ENCODE data around the gene C1orf167.

Gene C1orf167

GRCh38 chr1:11761988-11762406, at the start of gene C1orf167:
Gene C1orf167 (plus strand): TSS chr1:11762193. CDS start chr1:11764401, 2,208 bp downstream.
- no peak for DNase-seq (ENCODE audit: extremely low read depth in 1 of 2, low read depth in 1 of 2)

GRCh38 chr1:11712285-11712684, 49.7 kb upstream of the C1orf167 start:
- no peak for DNase-seq (ENCODE audit: extremely low read depth in 1 of 2, low read depth in 1 of 2)

GRCh38 chr1:11713095-11713494, 48.9 kb upstream of the C1orf167 start:
- no peak for DNase-seq (ENCODE audit: extremely low read depth in 1 of 2, low read depth in 1 of 2)

- no peak for DNase-seq (ENCODE audit: extremely low read depth in 1 of 2, low read depth in 1 of 2)
These were observed 47.0 kb upstream of the C1orf167 start for GRCh38 chr1:11714831-11715575.

GRCh38 chr1:11719313-11720032, 42.5 kb upstream of the C1orf167 start:
- peak; percentile 65 to 74 for DNase-seq (ENCODE audit: extremely low read depth in 1 of 2, low read depth in 1 of 2)

- DNase-seq (ENCODE audit: extremely low read depth in 1 of 2, low read depth in 1 of 2) = no peak
These were observed 42.0 kb upstream of the C1orf167 start for GRCh38 chr1:11720033-11720376.

- DNase-seq (ENCODE audit: extremely low read depth in 1 of 2, low read depth in 1 of 2) = no peak
These were observed 41.5 kb upstream of the C1orf167 start for GRCh38 chr1:11720525-11720924.

GRCh38 chr1:11721311-11721710, 40.7 kb upstream of the C1orf167 start:
- no peak for DNase-seq (ENCODE audit: extremely low read depth in 1 of 2, low read depth in 1 of 2)

GRCh38 chr1:11722538-11722937, 39.5 kb upstream of the C1orf167 start:
- DNase-seq (ENCODE audit: extremely low read depth in 1 of 2, low read depth in 1 of 2) = no peak

- DNase-seq (ENCODE audit: extremely low read depth in 1 of 2, low read depth in 1 of 2) = no peak
These were observed 36.4 kb upstream of the C1orf167 start for GRCh38 chr1:11725616-11726015.

- DNase-seq (ENCODE audit: extremely low read depth in 1 of 2, low read depth in 1 of 2) = no peak
These were observed 34.9 kb upstream of the C1orf167 start for GRCh38 chr1:11727119-11727518.

GRCh38 chr1:11728126-11728806, 33.7 kb upstream of the C1orf167 start:
- DNase-seq (ENCODE audit: extremely low read depth in 1 of 2, low read depth in 1 of 2) = no peak

GRCh38 chr1:11729155-11729497, 32.9 kb upstream of the C1orf167 start:
- DNase-seq (ENCODE audit: extremely low read depth in 1 of 2, low read depth in 1 of 2) = no peak

- DNase-seq (ENCODE audit: extremely low read depth in 1 of 2, low read depth in 1 of 2) = no peak
These were observed 32.2 kb upstream of the C1orf167 start for GRCh38 chr1:11729498-11730428.

GRCh38 chr1:11730429-11730891, 31.5 kb upstream of the C1orf167 start:
- DNase-seq (ENCODE audit: extremely low read depth in 1 of 2, low read depth in 1 of 2) = no peak

- no peak for DNase-seq (ENCODE audit: extremely low read depth in 1 of 2, low read depth in 1 of 2)
These were observed 30.2 kb upstream of the C1orf167 start for GRCh38 chr1:11731691-11732283.

- DNase-seq (ENCODE audit: extremely low read depth in 1 of 2, low read depth in 1 of 2) = no peak
These were observed 28.7 kb upstream of the C1orf167 start for GRCh38 chr1:11733306-11733705.

GRCh38 chr1:11735531-11735853, 26.5 kb upstream of the C1orf167 start:
- no peak for DNase-seq (ENCODE audit: extremely low read depth in 1 of 2, low read depth in 1 of 2)

GRCh38 chr1:11735854-11736745, 25.9 kb upstream of the C1orf167 start, which contains the start of gene AGTRAP:
Gene AGTRAP (plus strand): TSS chr1:11736136. CDS start chr1:11736209, 73 bp downstream.
- DNase-seq (ENCODE audit: extremely low read depth in 1 of 2, low read depth in 1 of 2) = peak; percentile 73 to 75

Measured in activated CD8-positive, alpha-beta memory T cell treated with anti-CD3 and anti-CD28 coated beads for 1 hour (primary cell).